SH-SY5Y (cell line): Measurements from ENCODE around the gene DPCD.

Source experiments
- GATA2 ChIP-seq: IDR thresholded peaks from 2 replicates; pipeline ENCODE4 v1.6.1; 2011; ENCODE audit warnings: mild to moderate bottlenecking, low read depth, low read length
- GATA3 ChIP-seq: IDR thresholded peaks from 2 replicates; pipeline ENCODE4 v1.6.1; 2011; ENCODE audit warnings: low read depth, mild to moderate bottlenecking, low read length, moderate library complexity

DNA sequence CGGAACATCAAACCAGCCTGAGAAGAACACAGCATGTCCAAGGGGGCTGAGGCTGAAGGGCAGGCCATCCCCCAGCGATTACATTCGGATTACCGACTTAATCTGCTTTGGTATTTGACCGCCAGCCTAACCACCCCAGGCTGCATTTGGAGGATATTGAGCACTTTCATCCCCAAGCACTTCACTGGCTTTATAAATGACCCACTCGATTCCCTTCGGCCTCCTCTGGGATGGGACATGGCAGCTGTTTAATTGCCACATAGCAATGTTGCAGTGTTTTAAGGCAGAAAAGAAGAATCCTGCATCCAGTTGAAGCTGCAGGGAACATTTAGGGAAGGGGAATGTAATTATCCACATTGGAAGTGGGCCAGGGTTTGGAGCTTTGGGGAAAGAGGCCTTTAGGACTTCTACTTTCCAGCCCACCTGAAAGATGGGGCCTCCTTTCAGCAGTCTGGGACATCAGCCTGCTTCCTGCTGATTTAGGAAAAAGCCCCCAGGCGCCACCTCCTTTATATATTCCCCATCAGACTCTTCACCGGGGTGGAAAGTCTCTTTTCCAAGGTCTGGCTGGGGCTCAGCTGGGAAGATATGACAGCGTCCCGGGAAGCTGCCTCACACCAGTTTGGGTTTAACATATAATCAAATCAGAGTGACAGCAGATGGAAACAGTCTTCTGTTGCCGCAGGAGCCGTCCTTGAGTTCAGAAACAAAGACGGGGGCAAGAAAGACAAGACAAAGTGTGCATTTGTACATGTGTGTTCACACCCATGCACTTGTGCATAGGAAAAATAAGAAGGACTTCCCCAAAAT is 9.2 kb downstream of the DPCD start:
- TF ChIP-seq GATA2 (no peak), GATA3 (no peak)
